GM12891 (cell line): Measurements from ENCODE around the gene PPP1R14D.

Experiments used
- POLR2A ChIP-seq: IDR thresholded peaks from 2 replicates; pipeline ENCODE4 v1.6.1; 2011; ENCODE audit warnings: low read depth, low read length, control low read depth
- SPI1 ChIP-seq: IDR thresholded peaks from 2 replicates; pipeline ENCODE4 v1.6.1; 2011; ENCODE audit warnings: low read depth, low read length, control low read depth

- TF ChIP-seq SPI1 (no peak), POLR2A (no peak)
Measured at GRCh38 chr15:40852529-40852928, 24.0 kb upstream of the PPP1R14D start.
